Mammary epithelial cell (primary cell): ENCODE measurements around the gene PBRM1.

Experiments
- EZH2 ChIP-seq: IDR thresholded peaks from 2 replicates; pipeline ENCODE4 v1.6.1; 2012; ENCODE audit warnings: low read length, inconsistent platforms, borderline replicate concordance
- TF ChIP-seq, protein P1 (sequence below), 2 donors: IDR thresholded peaks in 1 of 2; conservative IDR thresholded peaks in 1 of 2; 2 replicates each; pipeline ENCODE4 v1.5.1; 2011 to 2012; ENCODE audit warnings: inconsistent platforms in 2 of 2, low read length in 2 of 2, mild to moderate bottlenecking in 2 of 2, control low read depth in 1 of 2, low read depth in 1 of 2; ENCODE audit not compliant: insufficient read depth in 1 of 2; ENCODE audit errors: extremely low read depth in 1 of 2

DNA sequence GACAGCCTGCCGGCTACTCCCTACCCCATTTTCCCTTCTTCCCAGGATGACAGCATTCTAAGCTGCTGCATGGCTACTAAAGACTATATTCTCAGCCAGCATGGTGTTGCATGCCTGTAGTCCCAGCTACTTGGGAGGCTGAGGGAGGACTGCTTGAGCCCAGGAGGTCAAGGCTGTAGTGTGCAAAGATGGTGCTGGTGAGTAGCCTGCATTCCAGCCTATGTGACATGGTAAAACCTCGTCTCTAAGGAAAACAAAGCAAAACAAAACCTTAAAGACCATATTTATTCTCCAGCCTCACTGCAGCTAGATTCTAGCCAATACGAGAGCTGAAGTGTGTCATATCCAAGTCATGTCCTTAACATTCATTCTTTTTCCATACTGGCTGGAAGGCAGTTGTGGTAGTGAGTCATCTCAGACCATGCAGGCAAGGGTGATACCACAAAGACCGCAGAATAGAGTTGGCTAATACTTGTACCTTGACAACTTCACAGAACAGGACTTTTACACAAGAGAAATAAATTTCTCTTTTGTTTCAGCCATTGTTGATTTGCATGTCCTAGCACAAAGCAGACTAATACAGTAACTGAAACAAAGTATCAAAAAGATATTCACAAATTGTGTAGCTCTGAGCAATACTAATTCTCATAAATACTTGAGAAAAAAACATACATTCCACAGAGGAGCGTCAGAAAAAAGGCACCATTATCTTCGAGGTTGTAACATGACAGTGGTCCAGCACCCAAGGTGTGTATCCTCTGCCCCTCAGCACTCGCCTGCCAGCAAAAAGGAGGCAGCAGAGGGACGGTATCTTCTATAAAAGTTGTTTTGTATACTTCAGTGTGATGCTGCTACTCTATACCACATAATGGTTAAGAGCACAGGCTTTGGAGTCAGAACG is 14.8 kb downstream of the PBRM1 start:
- TF ChIP-seq, protein P1, sequence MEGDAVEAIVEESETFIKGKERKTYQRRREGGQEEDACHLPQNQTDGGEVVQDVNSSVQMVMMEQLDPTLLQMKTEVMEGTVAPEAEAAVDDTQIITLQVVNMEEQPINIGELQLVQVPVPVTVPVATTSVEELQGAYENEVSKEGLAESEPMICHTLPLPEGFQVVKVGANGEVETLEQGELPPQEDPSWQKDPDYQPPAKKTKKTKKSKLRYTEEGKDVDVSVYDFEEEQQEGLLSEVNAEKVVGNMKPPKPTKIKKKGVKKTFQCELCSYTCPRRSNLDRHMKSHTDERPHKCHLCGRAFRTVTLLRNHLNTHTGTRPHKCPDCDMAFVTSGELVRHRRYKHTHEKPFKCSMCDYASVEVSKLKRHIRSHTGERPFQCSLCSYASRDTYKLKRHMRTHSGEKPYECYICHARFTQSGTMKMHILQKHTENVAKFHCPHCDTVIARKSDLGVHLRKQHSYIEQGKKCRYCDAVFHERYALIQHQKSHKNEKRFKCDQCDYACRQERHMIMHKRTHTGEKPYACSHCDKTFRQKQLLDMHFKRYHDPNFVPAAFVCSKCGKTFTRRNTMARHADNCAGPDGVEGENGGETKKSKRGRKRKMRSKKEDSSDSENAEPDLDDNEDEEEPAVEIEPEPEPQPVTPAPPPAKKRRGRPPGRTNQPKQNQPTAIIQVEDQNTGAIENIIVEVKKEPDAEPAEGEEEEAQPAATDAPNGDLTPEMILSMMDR (conservative IDR thresholded peaks at IDR 0.05 in 1 of 2, IDR thresholded peaks at IDR 0.05 in 1 of 2; ENCODE audit: extremely low read depth in 1 of 2, insufficient read depth in 1 of 2, low read depth in 1 of 2, low read length in 2 of 2) = no peak
- no peak for TF ChIP-seq EZH2
